ENCODE data around the gene BCR. TPM values are rescaled to one million over a fixed set of nuclear protein-coding genes. Genes with fewer than 3 reads are reported as not detected.

The BCR gene
- total RNA-seq, 2 donors from 2014 or later = 102 to 172 TPM

GRCh38 chr22:23150762-23151161, 29.5 kb upstream of the BCR start:
- H3K9ac ChIP-seq (ENCODE audit: extremely low read depth, low read length, poor library complexity, severe bottlenecking) = no peak overlapping the region
- peaks cover 6% of the 10 kb centered on the region for H3K4me1 Mint-ChIP-seq
- no peaks in the 10 kb centered on the region for H3K27me3 ChIP-seq (ENCODE audit: control insufficient read depth, insufficient read depth, low read length, poor library complexity, severe bottlenecking)
- no peaks in the 10 kb centered on the region for H3K9me3 Mint-ChIP-seq
- WGBS, 2 experiments (ENCODE audit: insufficient coverage in 1 of 2, insufficient read length in 1 of 2) = 90 to 100% methylated on average over 3 to 6 of the region's 6 CpGs
- H3K27ac Mint-ChIP-seq = no peak overlapping the region
- H3K9me3 ChIP-seq (ENCODE audit: control insufficient read depth, low read length) = no peaks in the 10 kb centered on the region
- H3K4me3 ChIP-seq (ENCODE audit: low read length) = no peak overlapping the region
- TF ChIP-seq CTCF (conservative IDR thresholded peaks at IDR 0.05) = no peak
- H3K4me1 ChIP-seq (ENCODE audit: control insufficient read depth, insufficient read depth, low read length) = no peaks in the 10 kb centered on the region
- no peak overlapping the region for H3K27ac ChIP-seq (ENCODE audit: low read depth, low read length)
- no peak for DNase-seq
- no peak overlapping the region for H3K4me3 Mint-ChIP-seq
- H3K36me3 ChIP-seq (ENCODE audit: control insufficient read depth, insufficient read depth, low read length) = no peaks in the 10 kb centered on the region
- H3K27me3 Mint-ChIP-seq (ENCODE audit: insufficient read depth) = peaks cover 22% of the 10 kb centered on the region
- peaks cover 3% of the 10 kb centered on the region for H3K36me3 Mint-ChIP-seq (ENCODE audit: low read depth)

GRCh38 chr22:23151827-23152226, 28.5 kb upstream of the BCR start:
- WGBS, 2 experiments (ENCODE audit: insufficient coverage in 1 of 2, insufficient read length in 1 of 2) = 92 to 93% methylated on average over 5 to 16 of the region's 16 CpGs
- peaks cover 13% of the 10 kb centered on the region for H3K27me3 Mint-ChIP-seq (ENCODE audit: insufficient read depth)
- Histone ChIP-seq H3K9ac (ENCODE audit: extremely low read depth, low read length, poor library complexity, severe bottlenecking) (no peak overlapping the region), H3K36me3 (ENCODE audit: control insufficient read depth, insufficient read depth, low read length) (no peaks in the 10 kb centered on the region), H3K4me3 (ENCODE audit: low read length) (no peak overlapping the region), H3K4me1 (ENCODE audit: control insufficient read depth, insufficient read depth, low read length) (no peaks in the 10 kb centered on the region), H3K27ac (ENCODE audit: low read depth, low read length) (no peak overlapping the region), H3K9me3 (ENCODE audit: control insufficient read depth, low read length) (no peaks in the 10 kb centered on the region), H3K27me3 (ENCODE audit: control insufficient read depth, insufficient read depth, low read length, poor library complexity, severe bottlenecking) (no peaks in the 10 kb centered on the region)
- no peak for DNase-seq
- H3K4me1 Mint-ChIP-seq = peaks cover 6% of the 10 kb centered on the region
- H3K4me3 Mint-ChIP-seq = no peak overlapping the region
- H3K36me3 Mint-ChIP-seq (ENCODE audit: low read depth) = peaks cover 3% of the 10 kb centered on the region
- TF ChIP-seq CTCF (conservative IDR thresholded peaks at IDR 0.05) = no peak
- H3K9me3 Mint-ChIP-seq = no peaks in the 10 kb centered on the region
- no peak overlapping the region for H3K27ac Mint-ChIP-seq

DNA sequence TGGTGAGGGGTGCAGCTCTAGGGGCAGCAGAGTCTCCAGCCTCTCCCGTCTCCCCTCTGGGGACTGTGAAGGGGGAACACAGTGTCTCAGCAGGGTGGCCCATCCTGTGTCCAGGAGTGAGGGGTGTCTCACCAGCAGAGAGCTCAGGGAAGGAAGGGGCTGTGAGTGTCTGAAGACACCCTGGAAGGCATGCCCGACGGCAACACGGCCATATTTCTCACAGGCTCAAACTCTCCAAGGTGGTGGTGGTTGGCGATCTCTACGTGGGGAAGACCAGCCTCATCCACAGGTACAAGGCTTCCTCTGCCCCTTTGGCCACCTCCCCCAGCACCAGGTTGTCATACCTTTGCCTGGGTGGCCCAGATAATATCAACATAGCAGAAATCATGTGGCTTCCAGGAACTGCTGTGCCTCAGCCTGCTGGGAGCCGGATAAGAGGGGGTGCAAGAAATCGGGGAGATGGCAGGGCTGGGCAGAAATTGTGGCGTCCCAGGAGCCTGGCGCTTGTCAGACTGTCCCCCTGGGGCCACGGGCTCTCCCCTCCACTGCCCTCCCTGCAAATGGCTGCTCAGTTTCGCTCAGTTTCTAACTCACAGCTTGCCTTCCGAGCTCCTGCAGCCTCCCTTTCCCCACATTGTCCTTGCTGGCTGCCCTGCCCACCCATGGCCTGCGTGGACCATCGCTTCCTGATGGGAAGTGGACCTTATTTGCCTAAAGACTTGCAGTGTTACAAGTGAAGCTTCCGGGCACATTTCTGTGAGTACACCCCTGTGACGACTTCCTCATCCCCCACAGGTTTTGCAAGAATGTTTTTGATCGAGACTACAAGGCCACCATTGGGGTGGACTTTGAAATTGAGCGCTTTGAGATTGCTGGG, 27.8 kb upstream of the BCR start:
- Histone ChIP-seq H3K36me3 (ENCODE audit: control insufficient read depth, insufficient read depth, low read length) (no peaks in the 10 kb centered on the region), H3K9me3 (ENCODE audit: control insufficient read depth, low read length) (no peaks in the 10 kb centered on the region), H3K4me3 (ENCODE audit: low read length) (no peak overlapping the region), H3K4me1 (ENCODE audit: control insufficient read depth, insufficient read depth, low read length) (no peaks in the 10 kb centered on the region), H3K27me3 (ENCODE audit: control insufficient read depth, insufficient read depth, low read length, poor library complexity, severe bottlenecking) (no peaks in the 10 kb centered on the region), H3K9ac (ENCODE audit: extremely low read depth, low read length, poor library complexity, severe bottlenecking) (no peak overlapping the region), H3K27ac (ENCODE audit: low read depth, low read length) (no peak overlapping the region)
- Mint-ChIP-seq H3K4me3 (no peak overlapping the region), H3K9me3 (no peaks in the 10 kb centered on the region), H3K36me3 (ENCODE audit: low read depth) (peaks cover 3% of the 10 kb centered on the region), H3K27ac (no peak overlapping the region), H3K27me3 (ENCODE audit: insufficient read depth) (peaks cover 10% of the 10 kb centered on the region), H3K4me1 (peaks cover 6% of the 10 kb centered on the region)
- no peak for TF ChIP-seq CTCF (conservative IDR thresholded peaks at IDR 0.05)
- DNase-seq = no peak
- 90 to 95% methylated on average over 10 to 19 of the region's 19 CpGs for WGBS, 2 experiments (ENCODE audit: insufficient coverage in 1 of 2, insufficient read length in 1 of 2)
